WERI-Rb-1 (cell line): ENCODE data around the gene NBPF3.
"Not testable (repeated sequence)": the region's sequence is repeated elsewhere in the genome, so short reads cannot be mapped to it uniquely, and the experiment has no call there.

ENCODE experiments used
- DNase-seq: peaks from one replicate; pipeline ENCODE4 v3.0.0-alpha.2; 2020
- H3K27ac ChIP-seq: fragments of 250-450 bp; sonication (Bioruptor Pico); 2 replicates; pipeline ENCODE4 v1.5.1; 2020; ENCODE audit warnings: mild to moderate bottlenecking, moderate library complexity
- H3K27me3 ChIP-seq: fragments of 250-450 bp; sonication (Bioruptor Pico); 2 replicates; pipeline ENCODE4 v1.5.1; 2021; ENCODE audit warnings: mild to moderate bottlenecking, low read depth, moderate library complexity; ENCODE audit not compliant: insufficient read depth, severe bottlenecking
- H3K36me3 ChIP-seq: fragments of 250-450 bp; sonication (Bioruptor Pico); 2 replicates; pipeline ENCODE4 v1.5.1; 2020; ENCODE audit warnings: mild to moderate bottlenecking, moderate library complexity
- H3K4me3 ChIP-seq: 2 replicates; pipeline ENCODE4 v1.5.1; 2011; ENCODE audit warnings: low read depth, mild to moderate bottlenecking, control low read depth, low read length
- H3K9me3 ChIP-seq: fragments of 250-450 bp; sonication (Bioruptor Pico); 2 replicates; pipeline ENCODE4 v1.5.1; 2021; ENCODE audit warnings: mild to moderate bottlenecking, moderate library complexity; ENCODE audit not compliant: severe bottlenecking
- TF ChIP-seq, protein P1 (sequence below): IDR thresholded peaks from 2 replicates; pipeline ENCODE4 v1.5.1; 2011; ENCODE audit warnings: low read depth, mild to moderate bottlenecking, control low read depth, inconsistent platforms, low read length

Gene NBPF3

DNA sequence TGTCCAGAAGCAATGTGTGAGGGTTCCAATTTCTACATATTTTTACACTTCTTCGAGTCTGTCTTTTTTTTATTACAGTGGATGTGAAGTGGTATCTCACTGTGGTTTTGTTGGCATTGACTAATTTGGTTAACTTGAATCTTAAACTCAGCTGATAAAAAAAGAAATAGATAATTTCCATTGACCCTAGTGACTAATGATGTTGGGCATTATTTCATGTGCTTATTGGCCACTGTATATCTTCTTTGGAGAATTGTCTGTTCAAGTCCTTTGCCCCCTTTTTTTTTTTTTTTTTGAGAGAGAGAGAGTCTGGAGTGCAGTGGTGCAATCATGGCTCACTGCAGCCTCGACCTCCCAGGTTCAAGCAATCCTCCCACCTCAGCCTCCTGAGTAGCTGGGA is 33.3 kb upstream of the NBPF3 start:
- Histone ChIP-seq H3K36me3 (no peaks in the 10 kb centered on the region), H3K4me3 (no peak overlapping the region)

DNA sequence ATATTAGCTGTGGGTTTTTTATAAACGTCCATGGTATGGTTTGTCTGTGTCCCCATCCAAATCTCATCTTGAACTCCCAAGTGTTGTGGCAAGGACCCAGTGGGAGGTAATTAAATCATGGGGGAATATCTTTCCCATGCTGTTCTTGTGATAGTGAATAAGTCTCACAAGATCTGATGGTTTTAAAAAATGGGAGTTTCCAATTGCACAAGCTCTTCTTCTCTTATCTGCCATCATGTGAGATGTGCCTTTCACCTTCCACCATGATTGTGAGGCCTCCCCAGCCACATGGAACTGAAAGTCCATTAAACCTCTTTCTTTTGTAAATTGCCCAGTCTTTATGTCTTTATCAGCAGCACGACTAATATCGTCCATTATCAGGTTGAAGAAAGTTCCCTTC is 30.0 kb upstream of the NBPF3 start:
- not testable (repeated sequence) for H3K27ac ChIP-seq, H3K36me3 ChIP-seq, H3K9me3 ChIP-seq, H3K27me3 ChIP-seq, H3K4me3 ChIP-seq, DNase-seq

More for the DNA sequence above, 33.3 kb upstream of the NBPF3 start:
- no peaks in the 10 kb centered on the region for H3K9me3 ChIP-seq
- no peak for DNase-seq
- no peak overlapping the region for H3K27ac ChIP-seq
- no peaks in the 10 kb centered on the region for H3K27me3 ChIP-seq
- TF ChIP-seq, protein P1, sequence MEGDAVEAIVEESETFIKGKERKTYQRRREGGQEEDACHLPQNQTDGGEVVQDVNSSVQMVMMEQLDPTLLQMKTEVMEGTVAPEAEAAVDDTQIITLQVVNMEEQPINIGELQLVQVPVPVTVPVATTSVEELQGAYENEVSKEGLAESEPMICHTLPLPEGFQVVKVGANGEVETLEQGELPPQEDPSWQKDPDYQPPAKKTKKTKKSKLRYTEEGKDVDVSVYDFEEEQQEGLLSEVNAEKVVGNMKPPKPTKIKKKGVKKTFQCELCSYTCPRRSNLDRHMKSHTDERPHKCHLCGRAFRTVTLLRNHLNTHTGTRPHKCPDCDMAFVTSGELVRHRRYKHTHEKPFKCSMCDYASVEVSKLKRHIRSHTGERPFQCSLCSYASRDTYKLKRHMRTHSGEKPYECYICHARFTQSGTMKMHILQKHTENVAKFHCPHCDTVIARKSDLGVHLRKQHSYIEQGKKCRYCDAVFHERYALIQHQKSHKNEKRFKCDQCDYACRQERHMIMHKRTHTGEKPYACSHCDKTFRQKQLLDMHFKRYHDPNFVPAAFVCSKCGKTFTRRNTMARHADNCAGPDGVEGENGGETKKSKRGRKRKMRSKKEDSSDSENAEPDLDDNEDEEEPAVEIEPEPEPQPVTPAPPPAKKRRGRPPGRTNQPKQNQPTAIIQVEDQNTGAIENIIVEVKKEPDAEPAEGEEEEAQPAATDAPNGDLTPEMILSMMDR: no peak

DNA sequence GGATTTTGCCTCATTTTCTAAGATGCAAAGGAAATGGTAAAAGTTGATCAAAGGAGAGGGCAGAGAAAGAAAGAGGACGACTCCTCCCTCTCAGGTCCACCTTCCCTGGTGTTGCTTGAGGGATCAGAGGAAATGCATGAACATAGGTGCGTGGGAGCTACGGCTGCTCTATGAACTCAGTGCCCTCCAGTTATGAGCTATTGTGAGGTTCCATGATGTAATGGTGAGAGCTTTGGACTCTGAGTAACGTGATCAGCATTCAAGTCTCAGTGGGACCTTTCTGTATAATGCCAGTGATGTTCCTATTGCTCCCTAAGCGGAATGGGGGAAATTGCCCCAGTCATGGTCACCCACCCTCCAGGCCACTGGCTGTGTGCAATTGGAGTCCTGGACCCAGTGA is 25.9 kb upstream of the NBPF3 start:
- TF ChIP-seq, protein P1: no peak
- Histone ChIP-seq H3K27me3 (no peaks in the 10 kb centered on the region), H3K36me3 (no peaks in the 10 kb centered on the region), H3K27ac (no peak overlapping the region), H3K4me3 (no peak overlapping the region), H3K9me3 (no peaks in the 10 kb centered on the region)
- DNase-seq: no peak

DNA sequence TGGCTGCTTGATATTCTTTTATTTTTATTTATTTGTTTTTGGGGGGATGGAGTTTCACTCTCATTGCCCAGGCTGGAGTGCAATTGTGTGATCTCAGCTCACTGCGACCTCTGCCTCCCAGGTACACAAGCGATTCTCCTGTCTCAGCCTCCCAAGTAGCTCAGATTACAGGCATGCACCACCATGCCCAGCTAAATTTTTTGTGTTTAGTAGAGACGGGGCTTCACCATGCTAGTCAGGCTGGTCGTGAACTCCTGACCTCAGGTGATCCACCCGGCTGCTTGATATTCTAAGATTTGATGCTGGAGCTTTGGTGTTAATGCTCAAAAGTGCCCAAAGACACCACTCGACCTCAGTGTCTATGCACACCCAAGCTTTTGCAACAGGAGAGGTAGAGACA is 19.6 kb upstream of the NBPF3 start:
- H3K27ac ChIP-seq, H3K36me3 ChIP-seq, DNase-seq, H3K4me3 ChIP-seq, H3K27me3 ChIP-seq, H3K9me3 ChIP-seq: not testable (repeated sequence)

DNA sequence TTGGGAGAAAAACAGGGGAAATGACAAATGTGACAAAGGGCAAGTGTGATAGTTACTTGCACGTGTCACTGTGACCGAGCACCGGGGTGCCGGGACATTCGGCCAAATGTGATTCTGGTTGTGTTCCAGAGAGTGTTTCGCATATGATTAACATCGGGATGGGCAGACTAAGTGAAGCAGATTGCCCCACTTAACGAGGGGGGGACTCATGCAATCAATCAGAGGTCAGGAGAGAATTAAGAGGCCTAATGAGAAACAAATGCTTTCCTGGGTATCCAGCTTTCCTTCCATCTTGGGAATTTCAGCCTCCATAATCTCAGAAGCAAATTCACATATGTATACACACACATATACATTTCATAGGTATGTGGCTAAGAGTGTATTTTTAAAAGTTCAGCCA is 18.6 kb upstream of the NBPF3 start:
- H3K4me3 ChIP-seq, H3K27me3 ChIP-seq, H3K27ac ChIP-seq, H3K36me3 ChIP-seq, DNase-seq, H3K9me3 ChIP-seq: not testable (repeated sequence)

DNA sequence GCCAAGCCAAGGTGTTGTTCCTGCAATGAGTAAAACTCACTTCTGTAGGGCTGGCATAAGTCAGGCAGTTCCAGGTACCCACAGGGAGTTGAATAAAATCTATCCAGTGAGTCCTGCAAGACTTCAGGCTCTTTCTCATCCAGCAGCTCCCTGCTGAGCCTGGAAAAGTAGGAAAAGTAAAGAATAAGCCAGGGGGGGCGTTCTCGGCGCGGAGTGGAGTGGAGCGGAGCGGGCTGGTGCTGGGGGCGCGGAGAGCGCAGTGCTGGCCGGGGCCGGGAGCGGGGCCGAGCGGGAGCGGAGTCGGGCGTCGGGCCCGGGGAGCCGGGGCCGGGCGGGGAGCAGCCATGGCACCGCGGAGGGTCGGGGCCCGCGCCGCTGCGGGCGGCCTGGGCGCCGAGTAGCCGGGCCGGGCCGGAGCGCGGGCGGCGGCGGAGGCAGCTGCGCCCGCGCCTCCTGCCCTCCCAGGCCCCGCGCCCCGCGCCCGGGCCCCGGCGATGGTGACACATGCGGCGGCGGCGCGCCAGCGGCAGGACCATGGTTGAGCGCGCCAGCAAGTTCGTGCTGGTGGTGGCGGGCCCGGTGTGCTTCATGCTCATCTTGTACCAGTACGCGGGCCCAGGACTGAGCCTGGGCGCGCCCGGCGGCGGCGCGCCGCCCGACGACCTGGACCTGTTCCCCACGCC is 12.0 kb upstream of the NBPF3 start:
- not testable (repeated sequence) for H3K4me3 ChIP-seq, H3K9me3 ChIP-seq, H3K27me3 ChIP-seq, H3K36me3 ChIP-seq, H3K27ac ChIP-seq, DNase-seq

DNA sequence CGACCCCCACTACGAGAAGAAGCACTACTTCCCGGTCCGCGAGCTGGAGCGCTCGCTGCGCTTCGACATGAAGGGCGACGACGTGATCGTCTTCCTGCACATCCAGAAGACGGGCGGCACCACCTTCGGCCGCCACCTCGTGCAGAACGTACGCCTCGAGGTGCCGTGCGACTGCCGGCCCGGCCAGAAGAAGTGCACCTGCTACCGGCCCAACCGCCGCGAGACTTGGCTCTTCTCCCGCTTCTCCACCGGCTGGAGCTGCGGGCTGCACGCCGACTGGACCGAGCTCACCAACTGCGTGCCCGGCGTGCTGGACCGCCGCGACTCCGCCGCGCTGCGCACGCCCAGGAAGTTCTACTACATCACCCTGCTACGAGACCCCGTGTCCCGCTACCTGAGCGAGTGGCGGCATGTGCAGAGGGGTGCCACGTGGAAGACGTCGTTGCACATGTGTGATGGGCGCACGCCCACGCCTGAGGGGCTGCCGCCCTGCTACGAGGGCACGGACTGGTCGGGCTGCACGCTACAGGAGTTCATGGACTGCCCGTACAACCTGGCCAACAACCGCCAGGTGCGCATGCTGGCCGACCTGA is 11.4 kb upstream of the NBPF3 start:
- H3K27me3 ChIP-seq, H3K9me3 ChIP-seq, H3K27ac ChIP-seq, H3K36me3 ChIP-seq, H3K4me3 ChIP-seq, DNase-seq: not testable (repeated sequence)

DNA sequence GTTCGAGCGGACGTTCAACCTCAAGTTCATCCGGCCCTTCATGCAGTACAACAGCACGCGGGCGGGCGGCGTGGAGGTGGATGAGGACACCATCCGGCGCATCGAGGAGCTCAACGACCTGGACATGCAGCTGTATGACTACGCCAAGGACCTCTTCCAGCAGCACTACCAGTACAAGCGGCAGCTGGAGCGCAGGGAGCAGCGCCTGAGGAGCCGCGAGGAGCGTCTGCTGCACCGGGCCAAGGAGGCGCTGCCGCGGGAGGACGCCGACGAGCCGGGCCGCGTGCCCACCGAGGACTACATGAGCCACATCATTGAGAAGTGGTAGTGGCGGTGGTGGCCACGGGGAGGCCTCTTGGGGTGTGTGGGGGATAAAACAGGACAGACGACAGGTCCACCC is 10.7 kb upstream of the NBPF3 start:
- not testable (repeated sequence) for H3K36me3 ChIP-seq, DNase-seq, H3K27me3 ChIP-seq, H3K27ac ChIP-seq, H3K9me3 ChIP-seq, H3K4me3 ChIP-seq

DNA sequence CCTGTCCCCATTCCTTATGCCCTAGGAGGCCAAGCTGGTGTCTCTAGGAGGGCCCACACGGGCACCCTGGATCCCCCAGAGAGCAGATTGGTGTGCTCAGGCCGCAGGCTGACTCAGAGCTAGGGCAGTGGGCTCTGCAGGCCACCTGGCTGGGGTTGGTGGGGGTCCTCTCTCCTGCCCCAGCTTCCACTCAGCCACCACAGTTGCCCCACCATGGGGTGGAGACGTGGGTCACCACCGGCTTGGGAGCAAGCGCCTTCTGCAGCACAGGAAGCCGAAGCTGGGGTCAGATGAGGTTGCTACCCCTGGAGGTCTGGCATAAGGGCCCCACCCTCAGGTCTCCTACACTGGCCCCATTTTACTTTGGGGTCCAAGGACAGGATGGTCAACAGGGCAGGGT is 9.1 kb upstream of the NBPF3 start:
- not testable (repeated sequence) for H3K27me3 ChIP-seq, DNase-seq, H3K27ac ChIP-seq, H3K4me3 ChIP-seq, H3K9me3 ChIP-seq, H3K36me3 ChIP-seq
